Aorta (tissue), 5 donors: ENCODE data around the gene DHX8. TPM values are rescaled to one million over a fixed set of nuclear protein-coding genes. Genes with fewer than 3 reads are reported as not detected.
A peak's percentile ranks its signal among the peaks of the same experiment; 100 is the strongest.
"Not testable (repeated sequence)": the region's sequence is repeated elsewhere in the genome, so short reads cannot be mapped to it uniquely, and the experiment has no call there.

Experiments used
- ATAC-seq: fragments of 200-7000 bp; cut with Tn5 transposase; one replicate; pipeline ENCODE4 v1.9.1; 2022; ENCODE audit warnings: moderate library complexity; ENCODE audit not compliant: low FRiP score
- DNase-seq, 2 donors: peaks; one replicate each; pipeline ENCODE4 v3.0.0-alpha.2; 2020
- H3K27ac ChIP-seq, 2 donors: one replicate each; pipeline ENCODE4 v1.5.1; 2013; ENCODE audit warnings: low read length in 2 of 2, mild to moderate bottlenecking in 2 of 2, moderate library complexity in 2 of 2, control low read depth in 1 of 2, inconsistent platforms in 1 of 2, low read depth in 1 of 2
- H3K27me3 ChIP-seq, 2 donors: one replicate each; pipeline ENCODE4 v1.6.1; 2013; ENCODE audit warnings: control low read depth in 1 of 2, low read length in 1 of 2, mild to moderate bottlenecking in 1 of 2, moderate library complexity in 1 of 2; ENCODE audit not compliant: insufficient read depth in 2 of 2, control insufficient read depth in 1 of 2
- H3K36me3 ChIP-seq, 2 donors: one replicate each; pipeline ENCODE4 v1.6.1; 2013; ENCODE audit warnings: control low read depth in 1 of 2, low read length in 1 of 2, mild to moderate bottlenecking in 1 of 2; ENCODE audit not compliant: insufficient read depth in 2 of 2, control insufficient read depth in 1 of 2
- H3K4me1 ChIP-seq, 2 donors: one replicate each; pipeline ENCODE4 v1.6.1; 2013; ENCODE audit warnings: low read length in 2 of 2, control low read depth in 1 of 2, mild to moderate bottlenecking in 1 of 2, moderate library complexity in 1 of 2; ENCODE audit not compliant: insufficient read depth in 2 of 2, control insufficient read depth in 1 of 2
- H3K4me3 ChIP-seq, 2 donors: one replicate each; pipeline ENCODE4 v1.5.1; 2013; ENCODE audit warnings: low read length in 2 of 2, control low read depth in 1 of 2, mild to moderate bottlenecking in 1 of 2
- H3K9me3 ChIP-seq: one replicate; pipeline ENCODE4 v1.6.1; 2013; ENCODE audit warnings: mild to moderate bottlenecking, low read length; ENCODE audit not compliant: control insufficient read depth
- WGBS, 2 donors: extraction: QIAGEN DNeasy Blood & Tissue Kit; methylation state at CpG; one replicate each; pipeline ENCODE4 v1.1.7; 2013; 5-methylcytosine and 5-hydroxymethylcytosine counted together
- intact Hi-C, 2 donors: fragments of 100-400 bp; cut with DNase I; formaldehyde crosslinking; loops; one replicate each; pipeline versions ENCODE4 v1.14.2 to v1.15.0; 2022
- polyA plus RNA-seq, 2 donors: library from polyadenylated mRNA; stranded (reverse); fragments of 200-250 nt; gene quantifications; one replicate each; pipeline ENCODE4 v1.2.3, GENCODE V29; 2013
- total RNA-seq, 2 donors: library from RNA; stranded (reverse); fragmentation: NEBNext Ultra II Directional; extraction: Animal tissue kit (Norgen Biotek cat#: 25700); gene quantifications; one replicate each; pipeline ENCODE4 v1.2.1, GENCODE V29; 2021
- donor health status: healthy with polysubstance abuse.
- donor health status: Bipolar disorder and iron deficiency.
- donor health status: DM: no; HTN: no; CAD: no.
- donor health status: DM: no; HTN: no; CAD: no.
- donor health status: DM: yes; HTN: yes; CAD: no.

Gene DHX8
- total and polyA plus RNA-seq, 4 donors = 7.1 to 45.3 (median 33.4) TPM

DNA sequence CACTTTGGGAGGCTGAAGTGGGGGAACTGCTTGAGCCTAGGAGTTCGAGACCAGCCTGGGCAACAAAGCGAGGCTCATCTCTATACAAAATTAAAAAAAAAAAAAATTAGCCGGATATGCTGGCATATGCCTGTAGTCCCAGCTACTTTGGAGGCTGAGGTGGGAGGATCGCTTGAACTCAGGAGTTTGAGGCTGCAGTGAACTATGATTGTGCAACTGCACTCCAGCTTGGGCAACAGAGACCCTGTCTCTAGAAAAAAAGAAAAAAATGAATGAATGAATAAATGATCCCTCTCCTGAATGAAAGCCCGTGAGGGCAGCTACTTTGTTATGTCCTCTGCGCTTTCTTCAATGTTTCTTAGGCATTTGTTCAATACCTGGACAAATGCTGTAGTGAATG is 27.7 kb upstream of the DHX8 start:
- intact Hi-C loops = no loop called here
- Histone ChIP-seq H3K9me3 (no peaks in the 10 kb centered on the region), H3K27me3 (no peaks in the 10 kb centered on the region), H3K4me3 (no peak overlapping the region), H3K4me1 (no peaks in the 10 kb centered on the region), H3K36me3 (no peaks in the 10 kb centered on the region), H3K27ac (no peak overlapping the region)
- no peak for DNase-seq
- no peak for ATAC-seq
- WGBS, 2 donors = 89 to 91% methylated on average over 6 of the region's 6 CpGs

DNA sequence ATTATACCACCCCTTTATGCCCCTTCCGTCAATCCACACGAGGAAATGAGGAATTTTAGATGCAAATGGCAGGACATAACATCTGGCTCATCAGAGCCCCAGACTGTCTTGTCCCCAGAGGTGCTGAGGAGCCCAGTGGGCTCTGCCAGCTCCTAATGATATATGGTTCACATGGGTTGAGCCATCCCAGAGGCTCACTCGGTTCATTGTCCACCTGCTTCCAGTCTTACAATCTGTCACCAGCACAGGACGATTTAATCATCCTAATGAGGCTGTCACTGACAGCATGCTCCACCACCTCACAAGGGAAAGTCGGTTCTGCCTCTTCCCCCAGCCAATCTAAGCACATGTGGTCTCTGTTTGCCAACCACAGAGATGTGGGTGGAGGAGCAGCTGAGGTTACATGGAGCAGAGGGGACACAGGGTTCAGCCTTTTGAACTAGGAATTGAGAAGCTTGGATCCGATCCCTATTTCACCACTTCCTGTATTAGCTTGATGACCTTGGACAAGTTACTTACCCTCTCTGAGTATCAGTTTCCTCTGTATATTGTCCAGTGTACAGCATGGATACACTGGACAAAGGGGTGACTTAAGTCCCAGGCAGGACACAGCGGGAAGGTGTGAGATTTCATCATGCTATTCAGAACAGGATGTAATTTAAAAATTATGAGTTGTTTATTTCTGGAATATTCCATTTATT is 27.0 kb upstream of the DHX8 start:
- H3K27ac ChIP-seq = no peak overlapping the region
- H3K4me3 ChIP-seq = no peak overlapping the region
- no peaks in the 10 kb centered on the region for H3K36me3 ChIP-seq
- H3K27me3 ChIP-seq = no peaks in the 10 kb centered on the region
- intact Hi-C loops = no loop called here
- ATAC-seq (peak; percentile 44), DNase-seq (no peak)
- no peaks in the 10 kb centered on the region for H3K4me1 ChIP-seq
- no peaks in the 10 kb centered on the region for H3K9me3 ChIP-seq
- WGBS, 2 donors = 34 to 35% methylated on average over 7 of the region's 7 CpGs

DNA sequence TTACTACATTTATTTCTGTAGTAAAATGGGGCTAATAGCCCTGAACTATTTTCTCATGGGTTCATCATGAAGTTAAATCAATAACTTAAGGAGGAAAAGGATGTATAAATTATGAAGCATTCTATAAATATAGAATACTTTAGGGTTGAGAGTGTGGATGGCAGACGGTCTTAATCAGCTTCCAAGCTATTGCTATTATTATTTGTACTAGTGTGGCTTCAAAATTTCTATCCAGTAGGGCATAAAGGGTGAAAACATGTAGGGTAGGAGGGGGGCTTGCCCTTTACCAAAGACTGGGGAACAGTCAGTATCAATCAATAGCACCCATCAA is 26.4 kb upstream of the DHX8 start:
- no peaks in the 10 kb centered on the region for H3K9me3 ChIP-seq
- no peak overlapping the region for H3K4me3 ChIP-seq
- no peaks in the 10 kb centered on the region for H3K27me3 ChIP-seq
- H3K27ac ChIP-seq = no peak overlapping the region
- intact Hi-C loops = no loop called here
- WGBS, 2 donors = 32 to 40% methylated on average over 1 of the region's 1 CpG
- ATAC-seq = no peak
- no peak for DNase-seq
- H3K36me3 ChIP-seq = no peaks in the 10 kb centered on the region
- no peaks in the 10 kb centered on the region for H3K4me1 ChIP-seq

DNA sequence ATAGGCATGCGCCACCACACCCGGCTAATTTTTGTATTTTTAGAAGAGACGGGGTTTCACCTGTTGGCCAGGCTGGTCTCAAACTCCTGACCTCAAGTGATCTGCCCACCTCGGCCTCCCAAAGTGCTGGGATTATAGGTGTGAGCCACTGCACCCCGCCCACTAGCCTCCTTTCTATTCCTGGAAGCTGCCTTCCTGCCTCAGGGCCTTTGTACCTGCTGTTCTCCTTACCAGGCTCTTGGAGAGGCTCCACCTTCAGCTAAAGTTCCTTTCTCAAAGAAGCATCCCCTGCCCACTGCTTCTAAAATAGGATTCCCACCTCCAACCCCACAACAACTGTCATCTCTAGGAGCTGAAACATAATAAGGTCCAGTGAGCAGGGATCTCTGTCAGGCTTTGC is 23.9 kb upstream of the DHX8 start:
- H3K27me3 ChIP-seq, H3K4me1 ChIP-seq, H3K9me3 ChIP-seq, DNase-seq, intact Hi-C loops, ATAC-seq, H3K4me3 ChIP-seq, H3K27ac ChIP-seq, H3K36me3 ChIP-seq: not testable (repeated sequence)
- WGBS, 2 donors = 88 to 94% methylated on average over 5 of the region's 5 CpGs

DNA sequence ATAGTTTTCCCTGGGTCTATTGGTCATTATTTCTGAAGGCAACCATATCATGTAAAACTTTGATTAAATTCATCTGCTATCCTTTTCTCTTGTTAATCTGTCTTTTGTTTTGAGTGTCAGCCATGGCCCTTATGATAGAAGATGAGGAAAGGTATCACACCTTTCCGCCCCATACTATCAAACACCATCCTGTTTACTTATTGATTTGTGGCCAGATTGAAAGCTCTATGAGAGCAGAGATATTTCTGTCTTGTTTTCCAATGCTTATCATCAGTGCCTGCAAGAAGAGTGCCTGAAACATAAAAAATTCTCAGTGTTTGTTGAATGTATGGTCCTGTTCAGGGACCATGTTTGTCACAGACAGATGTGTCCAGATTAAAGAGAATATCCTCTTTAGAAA is 22.6 kb upstream of the DHX8 start:
- Histone ChIP-seq H3K27me3 (no peaks in the 10 kb centered on the region), H3K36me3 (no peaks in the 10 kb centered on the region), H3K9me3 (no peaks in the 10 kb centered on the region), H3K27ac (no peak overlapping the region), H3K4me3 (no peak overlapping the region), H3K4me1 (no peaks in the 10 kb centered on the region)
- intact Hi-C loops = no loop called here
- DNase-seq (no peak), ATAC-seq (no peak)
- WGBS, 2 donors = 95 to 100% methylated on average over 1 of the region's 1 CpG

DNA sequence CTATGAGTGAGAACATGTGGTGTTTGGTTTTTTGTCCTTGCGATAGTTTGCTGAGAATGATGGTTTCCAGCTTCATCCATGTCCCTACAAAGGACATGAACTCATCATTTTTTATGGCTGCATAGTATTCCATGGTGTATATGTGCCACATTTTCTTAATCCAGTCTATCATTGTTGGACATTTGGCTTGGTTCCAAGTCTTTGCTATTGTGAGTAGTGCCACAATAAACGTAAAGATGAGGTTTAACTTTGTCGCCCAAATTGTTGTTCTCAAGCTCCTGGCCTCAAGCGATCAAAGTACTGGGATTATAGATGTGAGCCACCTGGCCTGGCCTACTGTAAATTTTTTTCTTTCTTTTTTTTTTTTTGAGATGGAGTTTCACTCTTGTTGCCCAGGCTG is 21.2 kb upstream of the DHX8 start:
- ATAC-seq, DNase-seq, H3K36me3 ChIP-seq, H3K4me3 ChIP-seq, intact Hi-C loops, H3K27me3 ChIP-seq, H3K9me3 ChIP-seq, H3K4me1 ChIP-seq, H3K27ac ChIP-seq: not testable (repeated sequence)
- 89 to 92% methylated on average over 3 of the region's 4 CpGs for WGBS, 2 donors

DNA sequence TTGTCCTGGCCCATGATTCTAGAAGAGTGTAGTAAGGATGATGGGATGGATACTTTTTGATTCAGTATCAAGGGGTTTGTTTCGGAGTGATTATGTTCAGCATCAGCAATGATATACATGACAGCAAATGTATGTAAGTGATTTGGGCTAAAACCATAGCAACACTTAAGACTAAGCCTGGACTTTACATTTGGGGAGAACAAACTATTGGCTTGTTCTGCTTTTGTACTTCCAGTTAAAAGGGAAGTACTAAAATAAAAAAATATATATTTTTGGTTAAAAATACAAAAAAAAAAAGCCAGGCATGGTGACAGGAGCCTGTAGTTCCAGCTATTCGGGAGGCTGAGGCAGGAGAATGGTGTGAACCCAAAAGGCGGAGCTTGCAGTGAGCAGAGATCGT is 20.5 kb upstream of the DHX8 start:
- no peak for ATAC-seq
- intact Hi-C loops = no loop called here
- no peak for DNase-seq
- Histone ChIP-seq H3K9me3 (no peaks in the 10 kb centered on the region), H3K36me3 (no peaks in the 10 kb centered on the region), H3K27ac (no peak overlapping the region), H3K27me3 (no peaks in the 10 kb centered on the region), H3K4me1 (no peaks in the 10 kb centered on the region), H3K4me3 (no peak overlapping the region)
- WGBS, 2 donors = 86 to 91% methylated on average over 4 of the region's 4 CpGs

DNA sequence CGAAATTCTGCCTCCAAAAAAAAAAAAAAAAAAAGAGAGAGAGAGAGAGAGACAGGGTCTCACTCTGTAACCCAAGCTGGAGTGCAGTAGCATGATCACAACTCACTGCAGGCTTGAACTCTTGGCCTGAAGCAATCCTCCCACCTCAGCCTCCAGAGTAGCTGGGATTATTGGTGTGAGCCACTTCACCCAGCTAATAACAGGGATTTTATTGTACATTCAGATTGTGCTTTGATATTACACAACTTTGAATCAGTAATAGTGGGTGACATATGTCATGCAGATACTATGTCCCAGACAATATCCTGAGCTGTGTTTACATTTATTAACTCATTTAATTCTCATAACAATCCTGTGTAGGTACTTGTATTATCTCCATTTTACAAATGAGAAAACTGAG is 19.7 kb upstream of the DHX8 start:
- ATAC-seq (no peak), DNase-seq (no peak)
- Histone ChIP-seq H3K4me3 (no peak overlapping the region), H3K27ac (no peak overlapping the region), H3K27me3 (no peaks in the 10 kb centered on the region), H3K36me3 (no peaks in the 10 kb centered on the region), H3K4me1 (no peaks in the 10 kb centered on the region), H3K9me3 (no peaks in the 10 kb centered on the region)
- intact Hi-C loops = no loop called here
- WGBS, 2 donors = 73 to 83% methylated on average over 1 of the region's 1 CpG

DNA sequence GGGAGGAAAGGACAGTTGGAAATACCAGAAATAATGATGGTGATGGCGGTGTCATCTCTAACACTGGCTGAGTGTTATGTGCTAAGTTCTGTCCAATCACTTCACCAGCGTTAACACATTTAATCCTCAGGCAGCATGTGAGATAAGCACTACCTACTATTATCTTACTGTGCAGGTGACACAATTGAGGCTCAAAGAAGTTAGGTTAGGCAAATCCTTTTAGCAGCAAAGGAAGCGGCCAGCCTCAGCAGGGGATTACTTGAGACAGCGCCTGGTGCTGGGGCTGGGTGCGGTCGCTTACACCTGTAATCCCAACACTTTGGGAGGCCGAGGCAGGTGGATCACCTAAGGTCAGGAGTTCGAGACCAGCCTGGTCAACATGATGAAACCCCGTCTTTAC is 18.7 kb upstream of the DHX8 start:
- H3K36me3 ChIP-seq = no peaks in the 10 kb centered on the region
- 83 to 85% methylated on average over 9 of the region's 9 CpGs for WGBS, 2 donors
- H3K27ac ChIP-seq = no peak overlapping the region
- no peaks in the 10 kb centered on the region for H3K9me3 ChIP-seq
- H3K4me3 ChIP-seq = no peak overlapping the region
- H3K27me3 ChIP-seq = no peaks in the 10 kb centered on the region
- intact Hi-C loops = no loop called here
- ATAC-seq (no peak), DNase-seq (no peak)
- H3K4me1 ChIP-seq = no peaks in the 10 kb centered on the region
